A673 (cell line): ENCODE results near the gene IGFBP4.

Source experiments
- EZH2 ChIP-seq: fragments of 200-600 bp; sonication (generic); IDR thresholded peaks from 2 replicates; pipeline ENCODE4 v1.6.1; 2017; ENCODE audit warnings: borderline replicate concordance, low read depth, mild to moderate bottlenecking, mixed read lengths, antibody characterized with exemption, low read length; ENCODE audit not compliant: poor library complexity, severe bottlenecking
- TF ChIP-seq, protein P1 (sequence below): fragments of 300-800, 200-600 bp; sonication (generic); conservative IDR thresholded peaks from 2 replicates; pipeline ENCODE4 v1.5.1; 2017; ENCODE audit warnings: low read depth, mild to moderate bottlenecking, antibody characterized with exemption, low read length, moderate library complexity, mixed read lengths

DNA sequence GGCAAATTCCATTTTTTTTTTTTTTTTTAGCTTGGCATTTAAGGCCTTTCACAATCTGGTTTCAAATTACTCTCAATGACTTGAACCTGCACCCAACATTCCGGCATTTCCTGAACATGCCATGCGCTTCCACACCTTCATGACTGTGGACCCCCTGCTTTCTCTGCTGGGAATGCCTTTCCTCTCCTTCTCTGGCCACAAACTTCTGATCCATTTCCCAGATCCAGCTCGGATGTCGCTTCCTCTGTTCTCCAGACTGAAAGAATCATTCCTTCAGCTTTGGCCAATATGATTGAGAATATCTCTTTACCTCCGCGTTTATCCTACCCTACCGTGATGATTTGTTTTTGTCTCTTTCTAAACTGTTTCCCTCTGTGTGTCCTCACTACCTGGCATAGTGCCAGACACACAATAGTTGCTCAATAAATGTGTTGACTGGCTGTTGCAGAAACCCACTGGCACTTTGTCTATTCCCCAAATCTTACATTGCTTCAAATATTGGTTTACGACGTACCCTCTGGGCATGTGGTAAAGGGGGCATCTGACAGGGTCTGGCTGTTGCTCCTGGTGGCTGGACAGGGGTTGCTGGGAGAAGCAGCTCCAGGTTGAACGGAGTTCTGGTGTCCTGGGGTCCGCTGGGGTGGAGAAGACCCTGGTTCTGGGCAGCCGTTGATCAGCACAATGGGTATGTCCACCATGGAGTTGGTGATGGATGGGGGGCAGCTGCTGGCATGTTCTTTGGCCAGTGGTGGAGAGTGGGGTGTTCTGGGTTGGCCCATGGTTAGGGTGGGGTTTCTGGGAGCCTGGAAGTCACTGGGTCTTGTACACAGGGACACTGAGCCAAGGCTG, 43.5 kb downstream of the IGFBP4 start:
- TF ChIP-seq, protein P1, sequence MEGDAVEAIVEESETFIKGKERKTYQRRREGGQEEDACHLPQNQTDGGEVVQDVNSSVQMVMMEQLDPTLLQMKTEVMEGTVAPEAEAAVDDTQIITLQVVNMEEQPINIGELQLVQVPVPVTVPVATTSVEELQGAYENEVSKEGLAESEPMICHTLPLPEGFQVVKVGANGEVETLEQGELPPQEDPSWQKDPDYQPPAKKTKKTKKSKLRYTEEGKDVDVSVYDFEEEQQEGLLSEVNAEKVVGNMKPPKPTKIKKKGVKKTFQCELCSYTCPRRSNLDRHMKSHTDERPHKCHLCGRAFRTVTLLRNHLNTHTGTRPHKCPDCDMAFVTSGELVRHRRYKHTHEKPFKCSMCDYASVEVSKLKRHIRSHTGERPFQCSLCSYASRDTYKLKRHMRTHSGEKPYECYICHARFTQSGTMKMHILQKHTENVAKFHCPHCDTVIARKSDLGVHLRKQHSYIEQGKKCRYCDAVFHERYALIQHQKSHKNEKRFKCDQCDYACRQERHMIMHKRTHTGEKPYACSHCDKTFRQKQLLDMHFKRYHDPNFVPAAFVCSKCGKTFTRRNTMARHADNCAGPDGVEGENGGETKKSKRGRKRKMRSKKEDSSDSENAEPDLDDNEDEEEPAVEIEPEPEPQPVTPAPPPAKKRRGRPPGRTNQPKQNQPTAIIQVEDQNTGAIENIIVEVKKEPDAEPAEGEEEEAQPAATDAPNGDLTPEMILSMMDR, result no peak
- TF ChIP-seq EZH2, result no peak
